ENCODE data around the gene ZNF672.
A peak's percentile ranks its signal among the peaks of the same experiment; 100 is the strongest.

ZNF672 gene

GRCh38 chr1:248824301-248824700, 13.7 kb upstream of the ZNF672 start:
- Histone ChIP-seq H2BK120ac (ENCODE audit: low read depth, low read length) (no peak overlapping the region), H3K27ac (ENCODE audit: low read length, poor library complexity, severe bottlenecking) (no peak overlapping the region), H3K23ac (ENCODE audit: low read length in 2 of 2) (no peak overlapping the region), H2BK12ac (ENCODE audit: low read length in 2 of 2) (no peak overlapping the region), H3K4me1 (ENCODE audit: control insufficient read depth, insufficient read depth, low read depth, low read length) (peaks cover 32% of the 10 kb centered on the region), H3K4me2 (ENCODE audit: low read length, poor library complexity, severe bottlenecking) (no peak overlapping the region), H2BK15ac (ENCODE audit: low read depth, poor library complexity, severe bottlenecking) (no peak overlapping the region), H3K14ac (ENCODE audit: low read length in 2 of 2) (no peak overlapping the region), H2BK5ac (ENCODE audit: low read depth, low read length, poor library complexity, severe bottlenecking) (no peak overlapping the region), H3K27me3 (ENCODE audit: control insufficient read depth in 1 of 2, insufficient read depth in 1 of 2, low read length in 2 of 2) (no peaks in the 10 kb centered on the region), H3K36me3 (ENCODE audit: control insufficient read depth in 1 of 2, insufficient read depth in 2 of 2, low read depth in 1 of 2, low read length in 2 of 2) (peaks cover 28 to 43% of the 10 kb centered on the region in 2 experiments), H3K18ac (ENCODE audit: low read depth in 1 of 2, low read length in 2 of 2) (no peak overlapping the region), H3K9me3 (ENCODE audit: control insufficient read depth, low read length) (no peaks in the 10 kb centered on the region), H3K79me1 (replicated peaks; ENCODE audit: low read length, poor library complexity, severe bottlenecking) (peaks cover 12% of the 10 kb centered on the region), H3K4ac (ENCODE audit: low read depth in 1 of 2, low read length in 2 of 2) (no peak overlapping the region), H2AFZ (ENCODE audit: low read depth, low read length) (no peak overlapping the region), H4K91ac (ENCODE audit: low read length) (no peak overlapping the region), H4K8ac (ENCODE audit: low read length) (no peak overlapping the region), H3K9ac (ENCODE audit: low read length) (peak overlapping the region; percentile 96), H3K4me3 (ENCODE audit: insufficient read depth in 1 of 2, low read depth in 1 of 2, low read length in 2 of 2) (peak overlapping the region in 1 of 2 experiments; percentile 94), H2AK5ac (ENCODE audit: low read length, severe bottlenecking) (no peak overlapping the region)
- WGBS: 100% methylated on average over 1 of the region's 1 CpG
- no peak for DNase-seq

- Histone ChIP-seq H3K27me3 (ENCODE audit: control insufficient read depth in 1 of 2, insufficient read depth in 1 of 2, low read length in 2 of 2) (no peaks in the 10 kb centered on the region), H3K4me2 (ENCODE audit: low read length, poor library complexity, severe bottlenecking) (peak overlapping the region; percentile 91), H3K18ac (ENCODE audit: low read depth in 1 of 2, low read length in 2 of 2) (no peak overlapping the region), H2BK15ac (ENCODE audit: low read depth, poor library complexity, severe bottlenecking) (no peak overlapping the region), H3K4me3 (ENCODE audit: insufficient read depth in 1 of 2, low read depth in 1 of 2, low read length in 2 of 2) (peak overlapping the region; percentile 82 to 94), H3K27ac (ENCODE audit: low read length, poor library complexity, severe bottlenecking) (no peak overlapping the region), H2AFZ (ENCODE audit: low read depth, low read length) (no peak overlapping the region), H3K23ac (ENCODE audit: low read length in 2 of 2) (no peak overlapping the region), H3K9ac (ENCODE audit: low read length) (peak overlapping the region; percentile 96), H2BK12ac (ENCODE audit: low read length in 2 of 2) (no peak overlapping the region), H3K14ac (ENCODE audit: low read length in 2 of 2) (no peak overlapping the region), H3K9me3 (ENCODE audit: control insufficient read depth, low read length) (no peaks in the 10 kb centered on the region), H3K4ac (ENCODE audit: low read depth in 1 of 2, low read length in 2 of 2) (peak overlapping the region in 1 of 2 experiments; percentile 13), H4K8ac (ENCODE audit: low read length) (no peak overlapping the region), H2BK5ac (ENCODE audit: low read depth, low read length, poor library complexity, severe bottlenecking) (no peak overlapping the region), H2AK5ac (ENCODE audit: low read length, severe bottlenecking) (no peak overlapping the region), H4K91ac (ENCODE audit: low read length) (no peak overlapping the region), H3K36me3 (ENCODE audit: control insufficient read depth in 1 of 2, insufficient read depth in 2 of 2, low read depth in 1 of 2, low read length in 2 of 2) (peaks cover 28 to 42% of the 10 kb centered on the region in 2 experiments), H3K4me1 (ENCODE audit: control insufficient read depth, insufficient read depth, low read depth, low read length) (peaks cover 32% of the 10 kb centered on the region), H3K79me1 (replicated peaks; ENCODE audit: low read length, poor library complexity, severe bottlenecking) (peaks cover 12% of the 10 kb centered on the region), H2BK120ac (ENCODE audit: low read depth, low read length) (no peak overlapping the region)
- DNase-seq: no peak
- 91% methylated on average over 3 of the region's 3 CpGs for WGBS
These were observed 13.3 kb upstream of the ZNF672 start for GRCh38 chr1:248824701-248825100.

- Histone ChIP-seq H3K4me3 (ENCODE audit: insufficient read depth in 1 of 2, low read depth in 1 of 2, low read length in 2 of 2) (peak overlapping the region; percentile 82 to 94), H3K9ac (ENCODE audit: low read length) (peak overlapping the region; percentile 96), H2BK5ac (ENCODE audit: low read depth, low read length, poor library complexity, severe bottlenecking) (peak overlapping the region; percentile 19), H2AK5ac (ENCODE audit: low read length, severe bottlenecking) (no peak overlapping the region), H3K4me2 (ENCODE audit: low read length, poor library complexity, severe bottlenecking) (peak overlapping the region; percentile 91), H2BK120ac (ENCODE audit: low read depth, low read length) (no peak overlapping the region), H3K4me1 (ENCODE audit: control insufficient read depth, insufficient read depth, low read depth, low read length) (peaks cover 30% of the 10 kb centered on the region), H3K36me3 (ENCODE audit: control insufficient read depth in 1 of 2, insufficient read depth in 2 of 2, low read depth in 1 of 2, low read length in 2 of 2) (peaks cover 26 to 38% of the 10 kb centered on the region in 2 experiments), H4K8ac (ENCODE audit: low read length) (peak overlapping the region; percentile 97), H3K27me3 (ENCODE audit: control insufficient read depth in 1 of 2, insufficient read depth in 1 of 2, low read length in 2 of 2) (no peaks in the 10 kb centered on the region), H3K4ac (ENCODE audit: low read depth in 1 of 2, low read length in 2 of 2) (peak overlapping the region; percentile 13 to 92), H3K14ac (ENCODE audit: low read length in 2 of 2) (no peak overlapping the region), H3K23ac (ENCODE audit: low read length in 2 of 2) (no peak overlapping the region), H3K18ac (ENCODE audit: low read depth in 1 of 2, low read length in 2 of 2) (peak overlapping the region in 1 of 2 experiments; percentile 16), H2BK12ac (ENCODE audit: low read length in 2 of 2) (no peak overlapping the region), H3K27ac (ENCODE audit: low read length, poor library complexity, severe bottlenecking) (peak overlapping the region; percentile 46), H4K91ac (ENCODE audit: low read length) (peak overlapping the region; percentile 1), H3K9me3 (ENCODE audit: control insufficient read depth, low read length) (no peaks in the 10 kb centered on the region), H2BK15ac (ENCODE audit: low read depth, poor library complexity, severe bottlenecking) (no peak overlapping the region), H2AFZ (ENCODE audit: low read depth, low read length) (no peak overlapping the region), H3K79me1 (replicated peaks; ENCODE audit: low read length, poor library complexity, severe bottlenecking) (peaks cover 12% of the 10 kb centered on the region)
- 58% methylated on average over 8 of the region's 10 CpGs for WGBS
- no peak for DNase-seq
These were observed 12.9 kb upstream of the ZNF672 start for GRCh38 chr1:248825136-248825535.

GRCh38 chr1:248825573-248825908, 12.5 kb upstream of the ZNF672 start:
- Histone ChIP-seq H2BK120ac (ENCODE audit: low read depth, low read length) (no peak overlapping the region), H3K4me2 (ENCODE audit: low read length, poor library complexity, severe bottlenecking) (peak overlapping the region; percentile 91), H3K23ac (ENCODE audit: low read length in 2 of 2) (no peak overlapping the region), H2BK15ac (ENCODE audit: low read depth, poor library complexity, severe bottlenecking) (no peak overlapping the region), H2BK12ac (ENCODE audit: low read length in 2 of 2) (no peak overlapping the region), H3K9ac (ENCODE audit: low read length) (peak overlapping the region; percentile 96), H2AFZ (ENCODE audit: low read depth, low read length) (peak overlapping the region; percentile 10), H3K14ac (ENCODE audit: low read length in 2 of 2) (no peak overlapping the region), H3K9me3 (ENCODE audit: control insufficient read depth, low read length) (no peaks in the 10 kb centered on the region), H4K8ac (ENCODE audit: low read length) (peak overlapping the region; percentile 97), H3K27me3 (ENCODE audit: control insufficient read depth in 1 of 2, insufficient read depth in 1 of 2, low read length in 2 of 2) (no peaks in the 10 kb centered on the region), H4K91ac (ENCODE audit: low read length) (peak overlapping the region; percentile 1), H3K79me1 (replicated peaks; ENCODE audit: low read length, poor library complexity, severe bottlenecking) (peaks cover 12% of the 10 kb centered on the region), H3K27ac (ENCODE audit: low read length, poor library complexity, severe bottlenecking) (peak overlapping the region; percentile 46), H3K4me1 (ENCODE audit: control insufficient read depth, insufficient read depth, low read depth, low read length) (peaks cover 27% of the 10 kb centered on the region), H3K4ac (ENCODE audit: low read depth in 1 of 2, low read length in 2 of 2) (peak overlapping the region in 1 of 2 experiments; percentile 92), H2AK5ac (ENCODE audit: low read length, severe bottlenecking) (no peak overlapping the region), H3K4me3 (ENCODE audit: insufficient read depth in 1 of 2, low read depth in 1 of 2, low read length in 2 of 2) (peak overlapping the region; percentile 82 to 94), H3K18ac (ENCODE audit: low read depth in 1 of 2, low read length in 2 of 2) (peak overlapping the region in 1 of 2 experiments; percentile 16), H3K36me3 (ENCODE audit: control insufficient read depth in 1 of 2, insufficient read depth in 2 of 2, low read depth in 1 of 2, low read length in 2 of 2) (peaks cover 22 to 34% of the 10 kb centered on the region in 2 experiments), H2BK5ac (ENCODE audit: low read depth, low read length, poor library complexity, severe bottlenecking) (peak overlapping the region; percentile 19)
- no peak for DNase-seq
- under 1% methylated on average over 18 of the region's 18 CpGs for WGBS
